ENCODE results near the gene TSSK6.

DNA sequence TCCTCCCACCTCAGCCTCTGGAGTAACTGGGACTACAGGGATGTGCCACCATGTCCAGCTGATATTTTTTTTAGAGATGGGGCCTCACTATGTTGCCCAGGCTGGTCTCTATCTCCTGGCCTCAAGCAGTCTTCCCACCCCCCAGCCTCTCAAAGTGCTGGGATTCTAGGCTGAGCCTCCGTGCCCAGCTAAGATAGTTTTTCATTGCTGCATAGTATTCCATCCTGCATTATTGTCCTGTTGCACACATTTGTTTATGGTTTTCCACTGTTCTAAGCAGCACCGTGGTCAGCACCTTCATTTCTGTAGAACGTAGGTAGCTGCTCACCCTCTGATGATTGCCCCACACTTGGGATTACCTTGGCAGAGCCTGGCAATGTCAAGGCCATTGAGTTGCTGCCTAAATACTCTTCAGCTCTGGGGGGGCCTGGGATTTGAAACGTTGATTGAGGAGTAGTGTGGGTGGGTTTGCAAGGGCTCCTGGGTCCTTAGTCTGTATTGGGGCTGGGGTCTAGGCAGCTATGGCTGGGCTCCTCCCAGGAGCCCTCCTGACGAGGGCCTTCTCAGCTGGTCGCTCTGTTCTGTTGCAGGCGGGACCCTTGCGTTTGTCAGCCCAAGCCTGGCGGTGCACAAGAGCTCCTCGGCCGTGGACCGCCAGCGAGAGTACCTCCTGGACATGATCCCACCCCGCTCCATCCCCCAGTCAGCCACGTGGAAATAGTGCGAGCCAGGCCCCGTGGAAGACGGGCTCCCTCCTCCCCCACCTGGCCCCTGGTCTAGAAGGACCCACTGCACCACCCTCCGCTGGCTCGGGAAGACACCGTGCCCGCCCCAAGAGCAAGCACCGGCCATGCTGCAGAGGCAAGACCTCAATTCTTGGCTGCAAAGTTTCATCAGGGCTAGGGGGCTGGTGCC is 10.3 kb downstream of the TSSK6 start:
- TF ChIP-seq, protein P1, sequence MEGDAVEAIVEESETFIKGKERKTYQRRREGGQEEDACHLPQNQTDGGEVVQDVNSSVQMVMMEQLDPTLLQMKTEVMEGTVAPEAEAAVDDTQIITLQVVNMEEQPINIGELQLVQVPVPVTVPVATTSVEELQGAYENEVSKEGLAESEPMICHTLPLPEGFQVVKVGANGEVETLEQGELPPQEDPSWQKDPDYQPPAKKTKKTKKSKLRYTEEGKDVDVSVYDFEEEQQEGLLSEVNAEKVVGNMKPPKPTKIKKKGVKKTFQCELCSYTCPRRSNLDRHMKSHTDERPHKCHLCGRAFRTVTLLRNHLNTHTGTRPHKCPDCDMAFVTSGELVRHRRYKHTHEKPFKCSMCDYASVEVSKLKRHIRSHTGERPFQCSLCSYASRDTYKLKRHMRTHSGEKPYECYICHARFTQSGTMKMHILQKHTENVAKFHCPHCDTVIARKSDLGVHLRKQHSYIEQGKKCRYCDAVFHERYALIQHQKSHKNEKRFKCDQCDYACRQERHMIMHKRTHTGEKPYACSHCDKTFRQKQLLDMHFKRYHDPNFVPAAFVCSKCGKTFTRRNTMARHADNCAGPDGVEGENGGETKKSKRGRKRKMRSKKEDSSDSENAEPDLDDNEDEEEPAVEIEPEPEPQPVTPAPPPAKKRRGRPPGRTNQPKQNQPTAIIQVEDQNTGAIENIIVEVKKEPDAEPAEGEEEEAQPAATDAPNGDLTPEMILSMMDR (IDR thresholded peaks at IDR 0.05 in 2 of 3, conservative IDR thresholded peaks at IDR 0.05 in 1 of 3; ENCODE audit: control insufficient read depth in 2 of 3, extremely low read depth in 1 of 3, insufficient read depth in 1 of 3, low read depth in 3 of 3, low read length in 3 of 3) = no peak
- no peak for TF ChIP-seq RAD21 (IDR thresholded peaks at IDR 0.05; ENCODE audit: insufficient read depth, low read depth, low read length)
- no peak for TF ChIP-seq PML (IDR thresholded peaks at IDR 0.05; ENCODE audit: low read length)
- TF ChIP-seq, protein P2, sequence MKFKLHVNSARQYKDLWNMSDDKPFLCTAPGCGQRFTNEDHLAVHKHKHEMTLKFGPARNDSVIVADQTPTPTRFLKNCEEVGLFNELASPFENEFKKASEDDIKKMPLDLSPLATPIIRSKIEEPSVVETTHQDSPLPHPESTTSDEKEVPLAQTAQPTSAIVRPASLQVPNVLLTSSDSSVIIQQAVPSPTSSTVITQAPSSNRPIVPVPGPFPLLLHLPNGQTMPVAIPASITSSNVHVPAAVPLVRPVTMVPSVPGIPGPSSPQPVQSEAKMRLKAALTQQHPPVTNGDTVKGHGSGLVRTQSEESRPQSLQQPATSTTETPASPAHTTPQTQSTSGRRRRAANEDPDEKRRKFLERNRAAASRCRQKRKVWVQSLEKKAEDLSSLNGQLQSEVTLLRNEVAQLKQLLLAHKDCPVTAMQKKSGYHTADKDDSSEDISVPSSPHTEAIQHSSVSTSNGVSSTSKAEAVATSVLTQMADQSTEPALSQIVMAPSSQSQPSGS (IDR thresholded peaks at IDR 0.05; ENCODE audit: low read length) = no peak
- no peak for TF ChIP-seq EZH2 (IDR thresholded peaks at IDR 0.05; ENCODE audit: borderline replicate concordance, control insufficient read depth, low read depth, low read length)
- no peak for TF ChIP-seq GABPA (IDR thresholded peaks at IDR 0.05; ENCODE audit: low read depth)
- TF ChIP-seq POLR2AphosphoS5 (IDR thresholded peaks at IDR 0.05; ENCODE audit: low read length) = no peak
- no peak for TF ChIP-seq POLR2A (IDR thresholded peaks at IDR 0.05; ENCODE audit: low read depth, low read length)
- TF ChIP-seq EP300 (IDR thresholded peaks at IDR 0.05; ENCODE audit: borderline replicate concordance in 1 of 2, control insufficient read depth in 1 of 2, low read depth in 2 of 2, low read length in 2 of 2) = no peak
- TF ChIP-seq, protein P3, sequence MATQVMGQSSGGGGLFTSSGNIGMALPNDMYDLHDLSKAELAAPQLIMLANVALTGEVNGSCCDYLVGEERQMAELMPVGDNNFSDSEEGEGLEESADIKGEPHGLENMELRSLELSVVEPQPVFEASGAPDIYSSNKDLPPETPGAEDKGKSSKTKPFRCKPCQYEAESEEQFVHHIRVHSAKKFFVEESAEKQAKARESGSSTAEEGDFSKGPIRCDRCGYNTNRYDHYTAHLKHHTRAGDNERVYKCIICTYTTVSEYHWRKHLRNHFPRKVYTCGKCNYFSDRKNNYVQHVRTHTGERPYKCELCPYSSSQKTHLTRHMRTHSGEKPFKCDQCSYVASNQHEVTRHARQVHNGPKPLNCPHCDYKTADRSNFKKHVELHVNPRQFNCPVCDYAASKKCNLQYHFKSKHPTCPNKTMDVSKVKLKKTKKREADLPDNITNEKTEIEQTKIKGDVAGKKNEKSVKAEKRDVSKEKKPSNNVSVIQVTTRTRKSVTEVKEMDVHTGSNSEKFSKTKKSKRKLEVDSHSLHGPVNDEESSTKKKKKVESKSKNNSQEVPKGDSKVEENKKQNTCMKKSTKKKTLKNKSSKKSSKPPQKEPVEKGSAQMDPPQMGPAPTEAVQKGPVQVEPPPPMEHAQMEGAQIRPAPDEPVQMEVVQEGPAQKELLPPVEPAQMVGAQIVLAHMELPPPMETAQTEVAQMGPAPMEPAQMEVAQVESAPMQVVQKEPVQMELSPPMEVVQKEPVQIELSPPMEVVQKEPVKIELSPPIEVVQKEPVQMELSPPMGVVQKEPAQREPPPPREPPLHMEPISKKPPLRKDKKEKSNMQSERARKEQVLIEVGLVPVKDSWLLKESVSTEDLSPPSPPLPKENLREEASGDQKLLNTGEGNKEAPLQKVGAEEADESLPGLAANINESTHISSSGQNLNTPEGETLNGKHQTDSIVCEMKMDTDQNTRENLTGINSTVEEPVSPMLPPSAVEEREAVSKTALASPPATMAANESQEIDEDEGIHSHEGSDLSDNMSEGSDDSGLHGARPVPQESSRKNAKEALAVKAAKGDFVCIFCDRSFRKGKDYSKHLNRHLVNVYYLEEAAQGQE (IDR thresholded peaks at IDR 0.05; ENCODE audit: low read depth, low read length) = no peak
- TF ChIP-seq TBL1XR1 (IDR thresholded peaks at IDR 0.05; ENCODE audit: low read depth, low read length) = no peak
- TF ChIP-seq BHLHE40 (IDR thresholded peaks at IDR 0.05; ENCODE audit: borderline replicate concordance in 1 of 2, low read depth in 2 of 2, low read length in 1 of 2) = no peak
- no peak for TF ChIP-seq CBFB (IDR thresholded peaks at IDR 0.05; ENCODE audit: low read depth)

Data from GM12878 (cell line).